Calu3 (cell line): ENCODE measurements around the gene TECTA. TPM values are rescaled to one million over a fixed set of nuclear protein-coding genes. Genes with fewer than 3 reads are reported as not detected.
"Not testable (repeated sequence)": the region's sequence is repeated elsewhere in the genome, so short reads cannot be mapped to it uniquely, and the experiment has no call there.

Experiments
- BruUV-seq: library from RNA; stranded (reverse); fragments of 400-500 nt; replicated peaks from 2 replicates; lab custom pipeline; 2021; lab: Mats Ljungman, UMichigan
- CTCF ChIA-PET: fragments of 300-600 bp; sonication (Branson Sonifier 250); formaldehyde crosslinking; loops from one replicate; lab custom pipeline; 2022; ENCODE audit warnings: antibody characterized with exemption; lab: Charles Lee
- DNase-seq: peaks from one replicate; pipeline ENCODE4 v3.0.0; 2022
- H3K27ac Mint-ChIP-seq: one replicate; pipeline ENCODE4 v1.8.0; 2022; ENCODE audit warnings: mixed read lengths; ENCODE audit not compliant: unreplicated experiment
- H3K27me3 Mint-ChIP-seq: one replicate; pipeline ENCODE4 v1.8.0; 2022; ENCODE audit warnings: mixed read lengths; ENCODE audit not compliant: unreplicated experiment
- H3K36me3 Mint-ChIP-seq: one replicate; pipeline ENCODE4 v1.8.0; 2022; ENCODE audit warnings: mild to moderate bottlenecking, moderate library complexity, mixed read lengths; ENCODE audit not compliant: insufficient read depth, unreplicated experiment
- H3K4me1 Mint-ChIP-seq: one replicate; pipeline ENCODE4 v1.8.0; 2022; ENCODE audit warnings: mild to moderate bottlenecking, low read depth, mixed read lengths; ENCODE audit not compliant: unreplicated experiment
- H3K4me3 Mint-ChIP-seq: one replicate; pipeline ENCODE4 v1.8.0; 2022; ENCODE audit warnings: mild to moderate bottlenecking, low read depth, moderate library complexity, mixed read lengths; ENCODE audit not compliant: unreplicated experiment
- H3K9me3 Mint-ChIP-seq: one replicate; pipeline ENCODE4 v1.8.0; 2022; ENCODE audit warnings: low read depth, mixed read lengths; ENCODE audit not compliant: unreplicated experiment
- intact Hi-C: fragments of 100-400 bp; cut with micrococcal nuclease; formaldehyde crosslinking; loops from one replicate; pipeline ENCODE4 v1.10.0; 2022; ENCODE audit not compliant: unreplicated experiment
- total RNA-seq: library from RNA; stranded (reverse); gene quantifications from 2 replicates; pipeline ENCODE4 v1.2.3, GENCODE V29; 2022
- TF ChIP-seq, protein P1 (sequence below): fragments of 200-600 bp; IDR thresholded peaks from one replicate; pipeline ENCODE4 v1.8.0; 2022; ENCODE audit warnings: antibody characterized with exemption; ENCODE audit not compliant: unreplicated experiment

TECTA gene
- total RNA-seq, 1 experiment from 2014 or later, result not detected

GRCh38 chr11:121157756-121158155, 56.7 kb downstream of the TECTA start:
- Mint-ChIP-seq H3K4me3 (no peak overlapping the region), H3K9me3 (no peaks in the 10 kb centered on the region), H3K27ac (no peak overlapping the region), H3K4me1 (no peaks in the 10 kb centered on the region), H3K27me3 (no peaks in the 10 kb centered on the region), H3K36me3 (no peaks in the 10 kb centered on the region)
- intact Hi-C loops, result no loop called here
- CTCF ChIA-PET, result interaction anchor here (0.6 kb wide), 1 partner anchor 865 kb away, joined by 3 read pairs; no protein-coding TSS in a partner anchor
- TF ChIP-seq, protein P1, sequence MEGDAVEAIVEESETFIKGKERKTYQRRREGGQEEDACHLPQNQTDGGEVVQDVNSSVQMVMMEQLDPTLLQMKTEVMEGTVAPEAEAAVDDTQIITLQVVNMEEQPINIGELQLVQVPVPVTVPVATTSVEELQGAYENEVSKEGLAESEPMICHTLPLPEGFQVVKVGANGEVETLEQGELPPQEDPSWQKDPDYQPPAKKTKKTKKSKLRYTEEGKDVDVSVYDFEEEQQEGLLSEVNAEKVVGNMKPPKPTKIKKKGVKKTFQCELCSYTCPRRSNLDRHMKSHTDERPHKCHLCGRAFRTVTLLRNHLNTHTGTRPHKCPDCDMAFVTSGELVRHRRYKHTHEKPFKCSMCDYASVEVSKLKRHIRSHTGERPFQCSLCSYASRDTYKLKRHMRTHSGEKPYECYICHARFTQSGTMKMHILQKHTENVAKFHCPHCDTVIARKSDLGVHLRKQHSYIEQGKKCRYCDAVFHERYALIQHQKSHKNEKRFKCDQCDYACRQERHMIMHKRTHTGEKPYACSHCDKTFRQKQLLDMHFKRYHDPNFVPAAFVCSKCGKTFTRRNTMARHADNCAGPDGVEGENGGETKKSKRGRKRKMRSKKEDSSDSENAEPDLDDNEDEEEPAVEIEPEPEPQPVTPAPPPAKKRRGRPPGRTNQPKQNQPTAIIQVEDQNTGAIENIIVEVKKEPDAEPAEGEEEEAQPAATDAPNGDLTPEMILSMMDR, result no peak
- DNase-seq, result no peak
- BruUV-seq, result no TSS peak

DNA sequence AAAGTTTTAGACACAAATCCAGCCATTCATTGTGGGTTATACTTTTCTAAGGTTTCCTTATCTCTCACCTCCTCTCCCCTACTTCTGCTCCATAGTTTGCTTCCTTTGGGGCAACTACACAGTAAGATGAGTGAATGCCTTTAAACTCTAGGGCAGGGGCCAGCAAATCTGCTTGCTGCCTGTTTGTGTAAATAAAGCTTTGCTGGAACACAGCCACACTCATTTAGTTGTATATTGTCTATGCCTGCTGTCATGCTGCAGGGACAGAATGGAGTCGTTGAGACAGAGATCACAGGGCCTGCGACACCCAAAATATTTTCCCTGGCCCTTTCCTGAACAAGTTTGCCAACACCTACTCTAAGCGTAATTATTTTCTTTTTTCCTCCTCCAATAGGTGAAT, 58.7 kb downstream of the TECTA start:
- Mint-ChIP-seq H3K36me3 (no peaks in the 10 kb centered on the region), H3K4me1 (no peaks in the 10 kb centered on the region), H3K9me3 (no peaks in the 10 kb centered on the region), H3K27ac (no peak overlapping the region), H3K27me3 (no peaks in the 10 kb centered on the region), H3K4me3 (no peak overlapping the region)
- BruUV-seq, result no TSS peak
- intact Hi-C loops, result no loop called here
- DNase-seq, result no peak
- CTCF ChIA-PET, result no interaction called here
- TF ChIP-seq, protein P1, result no peak

GRCh38 chr11:121161349-121161917, 60.4 kb downstream of the TECTA start:
- Mint-ChIP-seq H3K4me1 (no peaks in the 10 kb centered on the region), H3K9me3 (no peaks in the 10 kb centered on the region), H3K4me3 (no peak overlapping the region), H3K36me3 (no peaks in the 10 kb centered on the region), H3K27ac (no peak overlapping the region), H3K27me3 (peaks cover 6% of the 10 kb centered on the region)
- BruUV-seq, result no TSS peak
- intact Hi-C loops, result no loop called here
- TF ChIP-seq, protein P1, result no peak
- no peak for DNase-seq
- CTCF ChIA-PET, result no interaction called here

GRCh38 chr11:121163658-121164308, 62.7 kb downstream of the TECTA start:
- no peak for DNase-seq
- CTCF ChIA-PET, result no interaction called here

GRCh38 chr11:121177629-121178028, 76.6 kb downstream of the TECTA start:
- H3K4me1 Mint-ChIP-seq, CTCF ChIA-PET, BruUV-seq, H3K4me3 Mint-ChIP-seq, H3K36me3 Mint-ChIP-seq, intact Hi-C loops, DNase-seq, H3K27me3 Mint-ChIP-seq, H3K27ac Mint-ChIP-seq, H3K9me3 Mint-ChIP-seq: not testable (repeated sequence)

More at GRCh38 chr11:121163658-121164308, 62.7 kb downstream of the TECTA start:
- Mint-ChIP-seq H3K4me3 (no peak overlapping the region), H3K4me1 (no peaks in the 10 kb centered on the region), H3K36me3 (no peaks in the 10 kb centered on the region), H3K9me3 (no peaks in the 10 kb centered on the region), H3K27me3 (peaks cover 22% of the 10 kb centered on the region), H3K27ac (no peak overlapping the region)
- intact Hi-C loops, result no loop called here
- TF ChIP-seq, protein P1, result no peak
- BruUV-seq, result no TSS peak
